AG04449 (cell line): ENCODE measurements around the gene ENTPD3.

Source experiments
- CTCF ChIA-PET: fragments of 350-600 bp; formaldehyde crosslinking; extraction: SDS; loops from one replicate; lab custom pipeline; 2021; ENCODE audit warnings: antibody characterized with exemption; lab: Yijun Ruan, JAX
- POLR2A ChIA-PET: fragments of 400-600, 350-600 bp; formaldehyde crosslinking; extraction: SDS; loops from one replicate; lab custom pipeline; 2020; ENCODE audit warnings: antibody characterized with exemption, inconsistent platforms; lab: Yijun Ruan, JAX
- DNase-seq: peaks from one replicate; pipeline ENCODE4 v3.0.0-alpha.2; 2010; ENCODE audit warnings: low read depth, low spot score
- H3K4me3 ChIP-seq: 2 replicates; pipeline ENCODE4 v1.5.1; 2011; ENCODE audit warnings: low read depth, mild to moderate bottlenecking, control low read depth, low read length
- CTCF ChIP-seq: IDR thresholded peaks from one replicate; pipeline ENCODE4 v1.5.1; 2011; ENCODE audit warnings: mild to moderate bottlenecking, moderate library complexity, low read length, control low read depth, inconsistent platforms; ENCODE audit not compliant: insufficient read depth; ENCODE audit errors: missing control alignments

Gene ENTPD3

GRCh38 chr3:40445880-40446279 is 58.9 kb downstream of the ENTPD3 start:
- DNase-seq, result no peak
- CTCF ChIA-PET, result no interaction called here
- no peak for TF ChIP-seq CTCF
- POLR2A ChIA-PET, result no interaction called here
- no peak overlapping the region for H3K4me3 ChIP-seq

DNA sequence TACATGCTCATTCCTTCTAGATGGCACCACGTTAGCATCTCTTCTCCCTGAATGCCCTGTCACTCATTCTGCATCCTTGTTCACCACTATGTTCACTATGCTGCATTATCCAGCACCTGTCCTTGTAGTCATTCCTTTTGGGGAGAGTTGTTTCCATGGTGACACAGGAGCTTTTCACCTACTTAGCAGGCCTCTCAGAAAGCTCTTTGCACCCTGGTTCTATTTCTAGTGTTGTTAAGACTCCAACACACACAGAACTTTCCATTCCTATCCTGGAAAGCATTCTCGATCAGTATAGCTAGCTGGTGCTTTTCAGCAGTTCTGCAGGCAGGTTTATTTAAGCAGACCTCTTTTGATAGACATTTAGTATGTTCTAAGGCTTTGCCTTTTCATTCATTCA is 63.5 kb downstream of the ENTPD3 start:
- no peak overlapping the region for H3K4me3 ChIP-seq
- no peak for DNase-seq
- ChIA-PET CTCF (no interaction called here), POLR2A (no interaction called here)
- no peak for TF ChIP-seq CTCF

DNA sequence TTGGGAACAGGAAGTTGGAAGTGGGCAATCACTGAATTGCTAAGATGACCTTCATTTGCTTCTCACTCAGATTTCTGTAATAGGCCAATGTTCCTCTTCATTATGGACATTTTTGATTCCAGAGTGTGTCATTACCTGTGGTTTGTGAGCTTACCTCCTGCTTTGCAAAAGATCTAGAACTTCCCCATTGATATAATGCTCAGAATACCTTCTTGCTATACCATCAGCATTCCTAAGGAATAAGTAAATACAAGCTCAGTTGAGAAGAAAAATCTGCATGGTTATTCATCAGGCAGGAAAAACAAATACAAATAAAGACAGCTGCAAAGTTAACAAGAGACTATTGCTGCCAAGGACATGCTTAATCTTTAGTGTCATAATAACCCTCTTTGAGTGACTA is 64.6 kb downstream of the ENTPD3 start:
- CTCF ChIA-PET, result interaction anchor here (0.7 to 1.3 kb wide), 2 partner anchors 129 to 132 kb away, joined by 3 to 4 read pairs; no protein-coding TSS in a partner anchor
- POLR2A ChIA-PET, result no interaction called here

GRCh38 chr3:40452057-40452456 is 65.1 kb downstream of the ENTPD3 start:
- ChIA-PET CTCF (interaction anchor here (0.7 to 1.3 kb wide), 2 partner anchors 128 to 132 kb away, joined by 3 to 4 read pairs; no protein-coding TSS in a partner anchor), POLR2A (no interaction called here)
- no peak for TF ChIP-seq CTCF
- H3K4me3 ChIP-seq, result peak overlapping the region; percentile 85
- no peak for DNase-seq

More for the DNA sequence above, 64.6 kb downstream of the ENTPD3 start:
- no peak for TF ChIP-seq CTCF
- no peak for DNase-seq
- no peak overlapping the region for H3K4me3 ChIP-seq

GRCh38 chr3:40452562-40452875 is 65.5 kb downstream of the ENTPD3 start:
- ChIA-PET POLR2A (no interaction called here), CTCF (interaction anchor here (1.3 to 2.1 kb wide), 2 partner anchors 128 to 144 kb away, joined by 4 to 7 read pairs; partner anchors contain the start of gene EIF1B)
- no peak for DNase-seq
- TF ChIP-seq CTCF, result no peak
- H3K4me3 ChIP-seq, result peak overlapping the region; percentile 85

GRCh38 chr3:40452876-40453730 is 66.1 kb downstream of the ENTPD3 start:
- peak; percentile 90 for DNase-seq
- POLR2A ChIA-PET, result interaction anchor here (0.5 to 0.9 kb wide), 2 partner anchors 72 to 1726 kb away, joined by 3 to 4 read pairs; partner anchors contain the start of gene ZNF621
- TF ChIP-seq CTCF, result no peak
- CTCF ChIA-PET, result interaction anchor here (0.6 to 2.1 kb wide), 6 partner anchors 24 to 1498 kb away, joined by 3 to 8 read pairs (median 4); partner anchors contain the start of genes EIF1B and ZNF619
- H3K4me3 ChIP-seq, result peak overlapping the region; percentile 85
